ENCODE results near the gene SLC9A7.
"Not testable (repeated sequence)": the region's sequence is repeated elsewhere in the genome, so short reads cannot be mapped to it uniquely, and the experiment has no call there.

Gene SLC9A7

DNA sequence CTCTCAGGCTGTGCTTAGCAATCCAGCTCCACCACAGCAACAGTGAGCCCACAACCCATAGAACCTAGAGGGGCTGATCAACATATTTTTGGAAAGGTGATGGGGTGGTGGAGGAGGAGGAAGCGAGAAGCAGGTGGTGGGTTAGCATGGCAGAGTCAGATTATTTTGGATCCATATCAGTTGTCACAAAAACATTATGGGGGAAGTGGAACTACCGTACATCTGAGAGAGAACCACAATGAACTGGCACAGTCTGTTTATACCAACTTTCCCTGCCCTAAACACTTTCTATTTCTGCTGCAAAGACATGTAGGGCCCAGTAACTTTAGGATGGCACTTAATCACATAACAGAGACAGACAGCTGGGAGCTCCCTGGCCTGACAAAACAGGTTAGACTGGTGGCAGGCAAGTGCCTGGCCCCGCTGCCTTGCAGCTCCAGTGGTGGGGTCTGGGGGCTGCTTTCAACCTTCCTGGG lies 4.3 kb downstream of the SLC9A7 start:
- DNase-seq (ENCODE audit: low read depth, low spot score) = peak; percentile 80

DNA sequence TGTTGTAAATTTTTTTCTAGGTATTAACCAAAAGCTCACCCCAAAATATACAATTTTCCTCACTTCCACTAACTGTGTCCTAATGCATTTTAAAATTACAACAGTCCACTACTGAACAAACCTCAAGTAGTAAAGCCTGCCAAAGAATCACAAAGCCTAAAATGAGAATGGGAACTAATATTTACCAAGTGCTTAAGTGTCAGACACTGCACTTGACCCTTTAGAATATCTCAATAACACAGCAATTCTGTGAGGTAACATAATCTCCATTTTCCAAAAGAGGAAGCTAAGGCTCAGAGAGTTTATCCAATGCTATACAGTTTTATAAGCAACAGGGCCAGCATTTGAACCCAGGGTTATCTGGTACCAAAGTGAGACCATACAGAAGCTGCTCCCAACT lies 4.9 kb downstream of the SLC9A7 start:
- no peak for DNase-seq (ENCODE audit: low read depth, low spot score)

DNA sequence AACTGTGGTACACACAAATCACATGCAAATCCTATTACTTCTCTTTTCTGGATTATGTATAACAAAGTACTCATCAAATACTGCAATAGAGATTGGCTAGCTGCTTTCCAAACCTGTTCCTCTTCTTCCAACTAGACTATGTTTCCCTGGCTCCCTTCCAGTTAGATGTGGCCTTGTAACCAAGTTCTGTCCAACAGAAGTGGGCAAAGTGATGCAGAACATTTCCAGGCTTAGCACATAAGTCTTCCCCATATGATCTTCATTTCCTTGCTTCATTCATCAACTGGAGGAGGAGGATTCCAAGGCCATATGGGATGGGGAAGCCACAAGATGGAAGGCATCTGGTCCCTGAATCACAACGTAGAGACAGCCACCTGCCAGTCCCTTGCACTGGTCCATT lies 8.0 kb downstream of the SLC9A7 start:
- no peak for DNase-seq (ENCODE audit: low read depth, low spot score)

DNA sequence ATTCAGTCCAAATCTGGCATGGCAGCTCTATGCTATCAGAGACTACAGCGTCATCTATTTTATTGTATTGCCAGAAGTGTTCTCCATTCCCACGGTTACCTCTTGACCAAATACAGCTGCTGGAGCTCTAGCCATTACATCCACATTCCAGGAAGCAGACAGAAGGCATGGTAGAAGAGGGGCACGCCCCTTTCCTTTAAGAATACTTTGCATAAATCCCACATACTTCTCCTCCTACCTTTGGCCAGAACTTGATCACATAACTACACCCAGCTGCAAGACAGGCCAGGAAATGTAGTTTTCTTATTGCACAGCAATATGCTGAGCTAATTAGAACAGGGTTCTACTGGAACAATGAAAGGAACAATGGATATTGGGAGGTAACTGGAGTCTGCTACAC lies 14.9 kb downstream of the SLC9A7 start:
- DNase-seq (ENCODE audit: low read depth, low spot score) = no peak

DNA sequence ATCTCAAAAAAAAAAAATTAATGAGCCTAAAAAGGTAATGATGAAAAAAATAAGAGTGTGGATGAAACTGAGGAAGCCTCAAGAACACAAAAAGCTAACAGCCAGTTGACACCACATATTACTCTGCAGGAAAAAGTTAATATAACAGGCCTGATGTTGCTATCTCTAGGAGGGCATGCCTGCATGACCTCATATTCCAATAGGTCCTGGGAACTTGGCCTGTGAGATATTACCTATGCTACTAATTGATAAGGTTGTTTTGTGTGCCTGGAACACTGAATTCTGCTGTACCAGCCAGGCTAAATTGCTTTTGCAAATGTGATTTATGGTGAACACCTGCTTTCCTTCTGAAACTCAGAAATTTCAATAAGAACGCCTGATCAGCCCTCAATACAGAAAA lies 15.9 kb downstream of the SLC9A7 start:
- no peak for DNase-seq (ENCODE audit: low read depth, low spot score)

DNA sequence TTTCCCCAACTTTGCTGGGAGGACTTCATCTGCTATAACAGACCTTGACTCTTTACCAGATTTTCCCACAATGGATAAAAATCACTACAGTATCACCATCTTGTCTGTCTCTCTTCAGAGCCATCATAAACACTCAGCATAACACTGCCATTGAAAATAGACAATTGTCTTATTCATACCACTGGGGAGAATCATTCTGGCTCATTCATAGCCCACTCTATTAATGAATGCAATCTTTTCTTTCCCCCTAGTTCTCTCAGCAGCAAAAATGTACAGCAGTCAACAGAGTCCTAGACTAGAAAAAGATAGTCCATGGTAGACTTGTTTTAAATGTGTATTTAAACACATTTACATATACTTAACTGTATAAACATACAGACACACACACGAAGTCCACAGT lies 19.2 kb downstream of the SLC9A7 start:
- no peak for DNase-seq (ENCODE audit: low read depth, low spot score)

DNA sequence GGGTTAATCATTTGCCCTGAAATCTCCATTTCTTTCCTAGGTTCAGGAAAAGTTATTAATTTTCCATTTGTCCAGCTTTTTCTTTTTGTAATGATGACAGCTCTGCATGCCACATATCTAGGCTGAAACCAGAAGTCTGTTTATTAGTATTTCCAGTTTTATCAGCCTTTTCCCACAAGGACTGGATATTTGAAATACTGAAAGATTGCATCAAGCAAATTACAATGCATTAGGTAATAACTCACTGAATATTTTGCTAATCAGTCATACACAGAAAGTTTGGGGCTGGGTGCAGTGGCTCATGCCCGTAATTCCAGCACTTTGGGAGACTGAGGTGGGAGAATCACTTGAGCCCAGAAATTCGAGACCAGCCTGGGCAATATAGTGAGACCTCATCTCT lies 21.5 kb downstream of the SLC9A7 start:
- no peak for DNase-seq (ENCODE audit: low read depth, low spot score)

DNA sequence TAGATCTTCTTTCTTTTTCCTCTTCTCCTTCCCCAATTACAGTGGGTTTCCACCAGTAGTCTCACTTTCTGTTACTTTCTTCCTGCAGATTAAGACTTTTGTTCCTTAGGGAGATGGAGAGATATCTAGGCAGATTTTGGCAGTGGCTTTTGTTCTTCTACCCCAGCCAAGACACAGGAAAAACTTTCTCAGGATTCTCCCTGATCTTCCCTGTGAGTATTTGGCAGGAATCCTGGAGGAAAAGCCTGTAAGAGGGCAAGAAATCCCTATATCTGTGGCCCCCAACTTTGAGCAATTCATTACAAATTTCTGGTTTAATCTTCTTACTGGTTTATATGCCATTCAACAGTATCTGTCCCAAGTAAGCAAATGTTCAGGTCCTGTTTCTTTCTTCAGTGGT lies 21.9 kb downstream of the SLC9A7 start:
- DNase-seq (ENCODE audit: low read depth, low spot score) = no peak

DNA sequence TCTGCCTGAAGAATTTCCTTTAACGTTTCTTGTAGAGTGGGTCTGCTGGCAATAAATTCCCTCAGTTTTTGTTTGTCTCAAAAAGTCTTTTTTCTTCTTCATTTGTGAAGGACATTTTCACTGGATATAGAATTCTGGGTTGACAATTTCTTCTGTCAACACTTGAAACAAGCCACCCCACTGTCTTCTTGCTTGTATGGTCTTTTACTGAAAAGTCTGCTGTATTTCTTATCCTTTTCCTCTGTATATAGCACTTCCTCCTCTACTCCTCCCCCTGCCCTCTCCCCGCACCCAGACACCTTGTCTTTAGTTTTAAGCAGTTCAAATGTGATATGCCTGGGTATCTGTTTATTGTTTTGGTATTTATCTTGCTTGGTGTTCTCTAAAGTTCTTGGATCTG lies 23.3 kb downstream of the SLC9A7 start:
- DNase-seq (ENCODE audit: low read depth, low spot score) = no peak

DNA sequence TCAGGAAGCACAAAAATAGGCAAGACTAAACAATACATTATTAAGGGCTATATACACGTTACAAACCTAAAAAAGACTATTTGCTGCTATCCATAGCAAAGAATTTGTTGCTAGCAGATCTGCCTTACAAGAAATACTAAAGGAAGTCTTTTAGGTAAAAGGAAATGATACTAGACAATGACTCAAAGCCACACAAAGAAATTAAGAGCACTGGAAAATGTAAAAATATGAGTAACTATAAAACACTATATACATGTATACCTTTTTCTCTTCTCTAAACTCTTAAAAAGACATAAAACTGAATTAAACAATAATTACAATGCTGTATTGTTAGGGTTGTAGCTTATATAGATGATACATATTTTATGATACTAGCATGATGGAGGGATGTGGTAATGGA lies 25.7 kb downstream of the SLC9A7 start:
- DNase-seq (ENCODE audit: low read depth, low spot score) = no peak

DNA sequence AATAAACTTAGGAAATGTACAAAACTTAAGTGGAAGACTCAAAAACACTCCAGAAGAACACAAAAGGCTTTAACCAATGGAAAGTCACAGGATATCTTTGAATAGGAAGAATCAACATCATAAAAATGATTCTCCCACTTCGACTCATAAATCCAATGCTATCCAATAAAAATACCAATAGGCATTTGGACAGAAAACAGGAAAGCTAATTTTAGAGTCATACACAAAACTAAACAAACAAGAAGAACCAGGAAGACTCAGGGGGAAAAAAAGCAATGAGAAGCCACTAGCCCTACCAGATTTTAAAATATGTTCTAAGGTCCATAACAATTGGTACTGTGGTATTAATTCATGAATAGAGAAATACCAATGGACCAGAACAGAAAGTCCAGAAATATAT lies 28.2 kb downstream of the SLC9A7 start:
- no peak for DNase-seq (ENCODE audit: low read depth, low spot score)

DNA sequence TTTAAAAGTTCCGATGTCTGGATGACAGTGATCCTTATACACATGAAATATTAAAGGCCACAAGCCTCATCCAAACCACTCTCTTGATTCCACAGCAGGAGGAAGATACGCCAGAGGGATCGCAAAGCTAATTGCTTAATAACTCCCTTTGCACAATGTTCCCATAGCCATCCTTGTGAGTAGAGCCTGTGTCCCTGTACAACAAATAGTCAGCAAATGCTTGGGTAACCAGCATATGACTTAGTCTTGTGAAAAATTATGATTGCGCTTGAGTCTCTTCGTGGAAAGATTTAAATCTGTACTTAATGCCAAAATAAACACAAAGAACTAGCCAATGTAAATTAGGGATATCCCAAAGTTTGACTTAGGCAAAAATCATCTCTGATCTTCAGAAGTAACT lies 31.5 kb downstream of the SLC9A7 start:
- no peak for DNase-seq (ENCODE audit: low read depth, low spot score)

DNA sequence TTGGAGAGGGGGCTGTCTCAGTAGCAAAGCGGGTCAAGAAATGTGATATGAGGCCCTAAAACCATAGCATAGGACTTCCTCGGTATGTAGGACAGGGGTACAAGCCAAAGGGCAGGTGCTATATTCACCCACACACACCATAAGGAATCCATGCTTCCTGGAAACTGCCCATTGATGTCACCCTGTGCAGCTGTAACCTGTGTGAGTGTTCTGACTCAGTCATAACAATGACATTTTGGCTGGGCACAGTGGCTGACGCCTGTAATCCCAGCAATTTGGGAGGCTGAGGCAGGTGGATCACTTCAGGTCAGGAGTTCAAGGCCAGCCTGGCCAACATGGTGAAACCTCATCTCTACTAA lies 35.4 kb downstream of the SLC9A7 start:
- not testable (repeated sequence) for DNase-seq (ENCODE audit: low read depth, low spot score)

DNA sequence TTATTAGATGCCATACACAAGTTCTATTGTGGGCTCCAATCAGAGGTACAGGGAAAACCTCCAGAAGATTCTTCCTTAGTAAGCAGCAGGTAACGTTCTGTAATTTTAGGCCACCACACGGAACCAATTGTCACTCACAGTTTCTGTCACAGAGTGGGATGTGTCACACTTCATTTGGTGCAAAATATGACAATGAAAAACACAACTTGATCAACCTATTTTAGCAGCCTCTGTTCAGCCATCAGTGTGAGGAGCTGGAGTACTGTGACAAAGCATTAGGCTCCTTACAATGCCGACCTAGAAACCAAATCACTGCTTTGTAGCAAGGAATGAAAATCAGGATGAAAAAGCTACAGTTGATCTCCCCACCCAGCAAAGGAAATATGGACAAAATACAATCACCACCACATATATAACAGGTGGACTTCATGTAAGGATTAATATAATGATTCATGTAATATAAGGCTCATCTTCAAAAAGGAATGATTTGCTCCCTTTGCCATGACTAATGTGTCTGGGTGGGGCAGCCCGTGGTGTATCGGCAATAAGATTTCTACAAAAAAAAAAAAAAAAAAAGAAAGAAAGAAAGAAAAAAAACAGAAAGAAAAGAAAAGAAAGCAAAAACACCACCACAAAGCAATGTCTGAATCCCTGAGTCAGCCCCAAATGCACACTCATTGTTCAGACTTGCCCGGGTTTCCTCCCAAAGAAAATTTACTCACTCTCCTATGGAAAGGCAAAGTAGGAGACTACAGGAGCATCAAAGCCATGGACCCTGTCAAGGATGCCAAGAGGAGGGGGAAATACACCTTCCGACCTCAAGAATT lies 36.0 kb downstream of the SLC9A7 start:
- DNase-seq (ENCODE audit: low read depth, low spot score) = no peak

DNA sequence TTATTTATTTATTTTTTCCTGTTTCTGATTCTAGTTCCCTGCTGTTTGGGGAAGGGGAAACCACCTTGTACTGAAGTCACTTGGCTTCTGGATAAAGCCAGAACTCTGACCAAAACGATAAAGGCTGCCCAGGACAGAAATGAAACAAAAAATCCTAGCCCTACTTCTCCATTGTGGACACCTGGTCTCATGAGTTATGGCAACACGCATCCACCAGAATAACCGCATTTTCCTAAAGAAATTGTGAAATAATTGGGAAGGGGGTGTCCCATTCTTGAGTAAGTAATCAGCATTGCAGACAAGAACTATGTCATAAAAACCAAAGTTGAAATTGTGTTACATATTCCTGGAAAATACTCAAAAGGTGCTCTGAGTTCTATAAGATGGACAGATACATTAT lies 42.1 kb downstream of the SLC9A7 start:
- no peak for DNase-seq (ENCODE audit: low read depth, low spot score)

DNA sequence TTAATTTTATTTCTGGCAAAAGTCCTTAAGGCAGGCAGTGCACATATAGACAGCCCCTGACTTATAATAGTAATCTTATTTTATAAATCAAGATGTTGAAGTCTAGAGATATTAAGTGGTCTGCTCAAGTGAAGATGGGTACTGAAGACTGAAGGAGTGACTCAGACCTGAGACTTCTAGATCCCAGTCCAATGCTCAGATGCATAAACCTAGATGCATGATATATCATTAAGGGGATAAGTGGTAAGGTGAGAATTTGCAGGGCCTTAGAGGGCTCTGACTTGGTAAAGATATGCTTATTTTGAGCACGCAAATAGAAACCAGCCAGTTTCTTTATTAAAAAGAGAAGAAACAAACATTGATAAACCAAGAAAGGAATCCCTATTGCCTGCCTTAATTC lies 42.9 kb downstream of the SLC9A7 start:
- DNase-seq (ENCODE audit: low read depth, low spot score) = no peak

DNA sequence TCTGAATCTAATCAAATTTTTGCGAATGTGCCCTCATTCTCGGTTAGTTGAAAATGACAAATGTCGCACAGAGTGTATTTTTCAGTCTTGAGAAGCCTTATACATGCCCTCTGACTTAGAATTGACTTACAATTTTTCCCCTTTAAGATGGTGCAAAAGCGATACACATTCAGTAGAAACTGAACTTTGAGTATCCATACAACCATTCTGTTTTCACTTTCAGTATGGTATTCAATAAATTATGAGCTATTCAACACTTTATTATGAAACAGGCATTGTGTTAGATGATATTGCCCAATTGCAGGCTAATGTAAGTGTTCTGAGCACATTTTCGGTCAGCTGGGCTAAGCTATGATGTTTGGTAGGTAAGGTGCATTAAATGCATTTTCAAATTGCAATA lies 43.4 kb downstream of the SLC9A7 start:
- no peak for DNase-seq (ENCODE audit: low read depth, low spot score)

DNA sequence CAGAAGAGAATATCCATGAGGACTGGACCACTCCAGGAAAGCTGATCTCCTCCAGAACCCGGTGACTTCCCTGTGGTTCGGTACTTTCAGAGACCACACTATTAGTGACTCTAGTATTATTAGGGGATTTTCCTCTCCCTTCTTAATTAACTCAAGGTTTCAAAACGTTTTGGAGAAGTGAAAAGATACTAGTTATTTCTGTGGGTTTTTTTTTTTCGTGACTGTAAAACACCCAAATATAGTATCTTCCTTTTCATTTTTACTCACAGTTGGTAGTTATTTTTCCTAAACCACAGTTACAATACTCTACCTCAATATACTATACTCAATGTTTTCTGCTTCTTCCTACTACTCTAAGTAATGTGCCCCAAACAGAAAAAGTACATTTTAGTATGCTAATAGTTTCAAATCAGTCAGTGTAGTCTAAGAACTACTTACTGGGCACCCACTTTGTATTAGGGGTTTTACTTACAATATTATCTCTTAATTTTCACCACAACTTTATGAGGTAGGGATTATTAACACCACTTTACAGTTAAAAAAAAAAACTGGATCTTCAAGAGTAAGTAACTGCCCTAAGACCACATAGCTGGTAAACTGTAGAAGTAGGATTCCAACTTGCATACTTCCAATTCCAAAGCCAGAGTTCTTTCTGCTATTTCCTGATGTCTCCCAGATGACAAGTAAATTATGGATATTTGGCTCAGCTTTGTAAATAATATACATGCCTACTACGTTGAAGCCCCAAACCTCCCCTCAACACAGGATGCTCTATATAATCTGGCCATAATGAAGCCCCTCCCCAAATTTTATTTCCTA lies 45.0 kb downstream of the SLC9A7 start:
- DNase-seq (ENCODE audit: low read depth, low spot score) = no peak

DNA sequence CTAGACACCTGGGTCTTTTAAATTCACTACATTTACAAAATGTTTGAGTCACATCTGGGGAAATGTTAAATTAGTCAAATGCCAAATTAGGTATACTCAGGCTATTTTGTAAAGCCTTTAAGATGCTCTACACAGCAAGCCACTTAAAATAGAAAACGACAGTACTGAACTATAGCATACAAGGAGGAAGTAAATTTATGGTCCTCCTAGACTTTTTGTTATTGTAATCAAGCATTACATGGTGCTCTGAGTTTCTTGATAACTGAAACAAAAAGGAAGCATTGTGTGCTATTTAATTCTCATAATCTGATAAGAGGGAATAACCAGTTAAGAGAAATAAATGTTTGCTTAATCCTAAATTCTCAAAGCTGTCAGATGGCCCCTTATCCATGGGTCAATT lies 46.2 kb downstream of the SLC9A7 start:
- DNase-seq (ENCODE audit: low read depth, low spot score) = no peak

DNA sequence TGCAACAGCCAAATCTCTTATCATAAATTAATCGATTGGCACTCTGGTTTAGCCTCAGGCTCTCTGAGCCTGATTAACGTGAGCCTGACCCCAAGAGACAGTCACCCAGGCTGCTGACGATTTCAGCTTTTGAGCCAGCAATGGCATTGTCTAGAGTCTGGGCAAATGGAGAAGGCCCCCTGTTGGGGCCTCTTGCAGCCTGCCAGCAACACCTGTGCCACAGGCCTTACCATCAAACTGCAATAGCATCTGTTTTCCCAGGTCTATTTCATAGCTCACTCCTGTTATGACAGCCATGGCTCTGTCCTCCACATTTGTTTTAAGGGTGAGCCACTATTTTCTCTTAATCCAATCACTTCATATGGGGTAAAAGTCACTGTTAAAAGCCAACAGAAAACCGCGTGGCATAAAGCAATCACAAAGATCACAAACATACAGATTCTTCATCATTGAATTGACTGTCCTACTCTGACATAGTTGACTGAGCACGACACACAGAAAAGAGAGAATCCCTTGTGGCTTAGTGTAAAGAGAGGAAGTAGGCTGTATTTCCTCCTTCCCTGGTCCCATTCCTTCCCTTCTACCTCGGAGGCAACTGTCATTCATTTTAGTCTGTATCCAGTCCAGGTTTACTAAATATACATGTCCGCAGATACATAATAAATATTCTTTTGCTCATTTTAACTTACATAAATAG lies 47.8 kb downstream of the SLC9A7 start:
- DNase-seq (ENCODE audit: low read depth, low spot score) = peak; percentile 23

DNA sequence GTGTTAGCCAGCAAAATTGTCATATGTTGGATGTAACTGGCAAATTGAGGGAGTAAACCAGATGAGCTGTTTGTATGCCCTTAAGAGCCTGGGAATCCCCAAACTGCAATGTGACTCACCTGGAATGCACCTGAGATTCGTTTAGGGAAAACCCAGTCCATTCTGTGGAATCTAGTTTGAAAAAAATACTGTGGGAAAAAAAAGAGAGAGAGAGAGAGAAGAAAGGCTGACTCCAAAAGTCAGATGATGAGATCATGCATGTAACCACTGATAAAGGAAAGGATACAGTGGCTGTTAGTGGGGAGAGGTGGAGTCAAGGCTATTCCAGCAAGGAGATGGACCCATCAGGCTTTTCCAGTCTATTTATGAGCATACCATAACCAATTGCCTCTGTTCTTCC lies 48.5 kb downstream of the SLC9A7 start:
- peak; percentile 48 for DNase-seq (ENCODE audit: low read depth, low spot score)

DNA sequence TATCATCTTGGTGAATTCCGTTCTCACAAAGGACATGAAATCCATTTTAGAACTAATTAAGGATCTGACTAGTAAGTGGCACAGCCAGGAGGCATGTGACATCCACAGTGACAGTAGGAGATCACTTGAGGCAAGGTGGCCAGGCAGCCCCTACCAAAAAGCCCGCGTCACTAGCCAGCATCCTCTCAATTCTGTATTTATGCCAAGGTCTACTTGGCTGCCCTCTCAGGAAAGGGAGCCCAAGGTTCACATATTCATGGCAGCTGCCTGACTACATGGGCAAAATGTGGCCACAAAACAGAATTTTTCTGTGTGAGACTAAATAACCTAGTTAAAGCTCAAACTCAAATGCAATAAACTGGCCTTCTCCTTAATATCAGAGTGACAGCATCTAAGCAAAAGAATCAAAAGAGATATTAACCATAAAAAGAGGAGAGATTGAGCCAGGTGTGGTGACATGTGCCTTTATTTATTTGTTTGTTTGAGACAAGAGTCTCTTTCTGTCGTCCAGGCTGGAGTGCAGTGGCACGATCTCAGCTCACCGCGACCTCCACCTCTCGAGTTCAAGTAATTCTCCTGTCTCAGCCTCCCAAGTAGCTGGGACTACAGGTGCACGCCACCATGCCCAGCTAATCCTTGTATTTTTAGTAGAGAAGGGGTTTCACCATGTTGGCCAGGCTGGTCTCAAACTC lies 51.5 kb downstream of the SLC9A7 start:
- DNase-seq (ENCODE audit: low read depth, low spot score) = no peak

All from ELF-1 (cell line).